ENCODE measurements around the gene LCOR. TPM values are rescaled to one million over a fixed set of nuclear protein-coding genes. Genes with fewer than 3 reads are reported as not detected.

The LCOR gene
- total RNA-seq, 1 experiment from 2014 or later, result 12.8 TPM

- DNase-seq (ENCODE audit: low read depth), result no peak
Observed at GRCh38 chr10:97007417-97007816, 175.3 kb downstream of the LCOR start.

GRCh38 chr10:97010695-97011206, 178.7 kb downstream of the LCOR start:
- DNase-seq (ENCODE audit: low read depth), result no peak

- DNase-seq (ENCODE audit: low read depth), result no peak
Observed at GRCh38 chr10:97011397-97011796, 179.3 kb downstream of the LCOR start.

GRCh38 chr10:97012470-97012869, 180.4 kb downstream of the LCOR start:
- DNase-seq (ENCODE audit: low read depth), result no peak

- no peak for DNase-seq (ENCODE audit: low read depth)
Observed at GRCh38 chr10:97013568-97013967, 181.5 kb downstream of the LCOR start.

- no peak for DNase-seq (ENCODE audit: low read depth)
Observed at GRCh38 chr10:97013983-97014382, 181.9 kb downstream of the LCOR start.

GRCh38 chr10:97015240-97015639, 183.1 kb downstream of the LCOR start:
- DNase-seq (ENCODE audit: low read depth), result no peak

- no peak for DNase-seq (ENCODE audit: low read depth)
Observed at GRCh38 chr10:97016728-97017473, 184.8 kb downstream of the LCOR start.

GRCh38 chr10:97017474-97017903, 185.4 kb downstream of the LCOR start:
- no peak for DNase-seq (ENCODE audit: low read depth)

GRCh38 chr10:97018251-97019212, 186.4 kb downstream of the LCOR start:
- no peak for DNase-seq (ENCODE audit: low read depth)

GRCh38 chr10:97019213-97019844, 187.2 kb downstream of the LCOR start:
- no peak for DNase-seq (ENCODE audit: low read depth)

GRCh38 chr10:97020452-97021400, 188.6 kb downstream of the LCOR start:
- DNase-seq (ENCODE audit: low read depth), result no peak

GRCh38 chr10:97022616-97023015, 190.5 kb downstream of the LCOR start:
- DNase-seq (ENCODE audit: low read depth), result no peak

GRCh38 chr10:97023401-97024167, 191.5 kb downstream of the LCOR start:
- DNase-seq (ENCODE audit: low read depth), result no peak

- DNase-seq (ENCODE audit: low read depth), result peak; percentile 72
Observed at GRCh38 chr10:97024168-97025073, 192.3 kb downstream of the LCOR start.

GRCh38 chr10:97025613-97026242, 193.6 kb downstream of the LCOR start:
- peak; percentile 21 for DNase-seq (ENCODE audit: low read depth)

- DNase-seq (ENCODE audit: low read depth), result peak; percentile 71
Observed at GRCh38 chr10:97028126-97028831, 196.2 kb downstream of the LCOR start.

GRCh38 chr10:97028832-97029178, 196.7 kb downstream of the LCOR start:
- DNase-seq (ENCODE audit: low read depth), result no peak

Measured in HT1080 (cell line).